Hepatic stellate cell (primary cell): ENCODE data around the gene RAD54L2.
"Not testable (repeated sequence)": the region's sequence is repeated elsewhere in the genome, so short reads cannot be mapped to it uniquely, and the experiment has no call there.

Experiments used
- DNase-seq: peaks from one replicate; pipeline ENCODE4 v3.0.0; 2011; ENCODE audit warnings: low spot score

RAD54L2 gene, protein sequence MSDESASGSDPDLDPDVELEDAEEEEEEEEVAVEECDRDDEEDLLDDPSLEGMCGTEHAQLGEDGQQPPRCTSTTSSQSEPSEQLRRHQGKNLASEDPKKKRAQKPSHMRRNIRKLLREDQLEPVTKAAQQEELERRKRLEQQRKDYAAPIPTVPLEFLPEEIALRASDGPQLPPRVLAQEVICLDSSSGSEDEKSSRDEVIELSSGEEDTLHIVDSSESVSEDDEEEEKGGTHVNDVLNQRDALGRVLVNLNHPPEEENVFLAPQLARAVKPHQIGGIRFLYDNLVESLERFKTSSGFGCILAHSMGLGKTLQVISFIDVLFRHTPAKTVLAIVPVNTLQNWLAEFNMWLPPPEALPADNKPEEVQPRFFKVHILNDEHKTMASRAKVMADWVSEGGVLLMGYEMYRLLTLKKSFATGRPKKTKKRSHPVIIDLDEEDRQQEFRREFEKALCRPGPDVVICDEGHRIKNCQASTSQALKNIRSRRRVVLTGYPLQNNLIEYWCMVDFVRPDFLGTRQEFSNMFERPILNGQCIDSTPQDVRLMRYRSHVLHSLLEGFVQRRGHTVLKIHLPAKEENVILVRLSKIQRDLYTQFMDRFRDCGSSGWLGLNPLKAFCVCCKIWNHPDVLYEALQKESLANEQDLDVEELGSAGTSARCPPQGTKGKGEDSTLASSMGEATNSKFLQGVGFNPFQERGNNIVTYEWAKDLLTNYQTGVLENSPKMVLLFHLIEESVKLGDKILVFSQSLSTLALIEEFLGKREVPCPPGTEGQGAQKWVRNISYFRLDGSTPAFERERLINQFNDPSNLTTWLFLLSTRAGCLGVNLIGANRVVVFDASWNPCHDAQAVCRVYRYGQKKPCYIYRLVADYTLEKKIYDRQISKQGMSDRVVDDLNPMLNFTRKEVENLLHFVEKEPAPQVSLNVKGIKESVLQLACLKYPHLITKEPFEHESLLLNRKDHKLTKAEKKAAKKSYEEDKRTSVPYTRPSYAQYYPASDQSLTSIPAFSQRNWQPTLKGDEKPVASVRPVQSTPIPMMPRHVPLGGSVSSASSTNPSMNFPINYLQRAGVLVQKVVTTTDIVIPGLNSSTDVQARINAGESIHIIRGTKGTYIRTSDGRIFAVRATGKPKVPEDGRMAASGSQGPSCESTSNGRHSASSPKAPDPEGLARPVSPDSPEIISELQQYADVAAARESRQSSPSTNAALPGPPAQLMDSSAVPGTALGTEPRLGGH (N-terminal part only)

DNA sequence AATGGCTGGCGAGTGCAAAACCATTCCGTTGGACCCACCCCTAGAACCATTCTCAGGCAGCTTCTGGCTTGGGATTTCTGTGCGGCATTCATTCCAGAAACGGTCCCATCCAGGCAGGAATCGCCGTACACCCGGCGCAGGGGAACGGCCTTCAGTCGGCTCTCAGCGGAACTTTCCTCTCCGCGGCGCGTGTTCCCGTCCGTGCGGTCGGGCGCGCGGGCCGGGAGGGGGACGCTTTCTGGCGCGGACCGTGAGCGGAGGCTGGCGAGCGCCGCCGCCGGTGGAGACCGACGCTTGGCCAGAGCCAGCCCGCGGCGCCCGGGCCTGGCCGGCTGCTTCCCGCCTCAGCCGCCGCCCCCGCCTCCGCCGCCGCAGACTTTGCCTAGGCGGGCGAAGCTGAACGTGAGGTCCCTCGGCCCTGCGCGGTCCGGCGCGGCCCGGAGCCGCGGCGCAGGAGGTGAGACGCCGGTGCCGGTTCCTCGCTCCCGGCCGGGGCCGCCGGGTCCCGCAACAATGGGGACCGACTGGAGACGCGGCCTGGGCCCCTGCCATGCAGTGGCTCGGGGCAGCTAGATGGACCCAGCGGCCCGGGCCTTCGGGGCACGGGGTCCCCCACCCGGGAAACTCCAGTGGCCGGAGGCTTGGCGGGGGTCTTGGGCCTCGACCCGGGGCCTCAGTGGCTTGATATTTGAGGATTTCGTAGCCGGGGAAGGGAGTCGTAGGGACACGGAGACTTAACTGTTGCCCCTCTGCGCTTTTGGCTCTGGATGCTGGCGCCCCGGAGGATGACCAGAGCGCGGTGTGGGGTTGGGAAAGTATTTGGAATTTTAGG is at the start of gene RAD54L2:
TSS of gene RAD54L2 (plus strand) at position 261 of the 832 bp plus-strand sequence. CDS start 51,702 bp downstream, outside the sequence.
- DNase-seq, result peak; percentile 78

DNA sequence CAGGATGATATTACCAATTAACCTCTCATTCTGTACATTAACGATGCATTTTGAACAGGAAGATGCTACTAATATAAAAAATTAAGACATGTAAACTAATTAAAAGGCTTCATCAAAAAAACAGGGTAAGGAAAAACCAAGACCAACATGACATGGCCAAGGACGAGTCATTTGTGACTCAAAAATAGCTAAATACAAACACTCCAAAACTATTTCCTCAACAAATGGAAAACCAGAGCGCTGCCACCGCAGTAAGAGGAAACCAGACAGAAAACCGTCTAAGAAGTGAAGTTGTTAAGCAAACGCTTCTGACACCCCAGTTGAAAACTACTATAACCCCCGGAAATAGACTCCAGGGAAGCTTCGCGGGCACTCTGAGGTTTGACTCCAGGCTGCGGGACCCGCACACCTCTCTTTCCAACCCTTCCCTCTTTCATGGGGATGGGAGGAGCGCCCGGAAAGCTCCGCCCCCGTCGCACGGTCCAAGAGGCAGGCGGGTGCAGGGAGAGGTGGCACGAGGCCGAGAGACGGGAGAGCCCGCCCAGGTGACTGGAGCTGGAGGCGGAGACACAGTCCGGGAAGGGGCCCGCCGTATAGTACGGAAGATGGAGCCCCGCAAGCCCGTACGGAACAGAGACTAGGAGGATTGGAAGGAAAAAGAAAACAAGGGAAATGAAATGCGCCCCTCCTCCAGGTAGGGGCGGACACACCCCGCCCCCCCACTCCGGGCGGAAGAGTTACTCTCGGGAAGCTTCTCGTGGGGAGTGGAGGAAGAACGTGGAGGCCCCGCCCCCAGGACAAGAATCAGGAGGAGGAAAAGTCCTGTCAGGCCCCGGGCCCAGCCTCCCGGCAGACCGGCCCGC is 39.4 kb upstream of the RAD54L2 start:
- DNase-seq, result peak; percentile 87

DNA sequence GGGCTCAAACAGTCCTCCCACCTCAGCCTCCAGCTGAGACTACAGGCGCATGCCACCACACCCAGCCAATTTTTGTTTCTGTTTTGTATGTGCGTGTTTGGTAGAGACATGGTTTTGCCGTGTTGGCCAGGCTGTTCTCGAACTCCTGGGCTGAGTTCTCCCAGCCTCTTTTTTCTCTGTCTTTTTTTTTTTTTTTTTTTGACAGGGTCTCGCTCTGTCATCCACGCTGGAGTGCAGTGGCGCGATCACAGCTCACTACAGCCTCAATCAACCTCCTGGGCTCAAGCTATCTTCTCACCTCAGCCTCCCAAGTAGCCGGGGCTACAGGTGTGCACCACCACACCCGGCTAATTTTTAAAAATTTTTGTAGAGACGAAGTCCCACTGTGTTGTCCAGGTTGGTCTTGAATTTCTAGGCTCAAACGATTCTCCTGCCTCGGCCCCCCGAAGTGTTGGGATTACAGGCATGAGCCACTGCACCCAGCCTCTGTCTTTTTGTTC is 37.8 kb upstream of the RAD54L2 start:
- no peak for DNase-seq

DNA sequence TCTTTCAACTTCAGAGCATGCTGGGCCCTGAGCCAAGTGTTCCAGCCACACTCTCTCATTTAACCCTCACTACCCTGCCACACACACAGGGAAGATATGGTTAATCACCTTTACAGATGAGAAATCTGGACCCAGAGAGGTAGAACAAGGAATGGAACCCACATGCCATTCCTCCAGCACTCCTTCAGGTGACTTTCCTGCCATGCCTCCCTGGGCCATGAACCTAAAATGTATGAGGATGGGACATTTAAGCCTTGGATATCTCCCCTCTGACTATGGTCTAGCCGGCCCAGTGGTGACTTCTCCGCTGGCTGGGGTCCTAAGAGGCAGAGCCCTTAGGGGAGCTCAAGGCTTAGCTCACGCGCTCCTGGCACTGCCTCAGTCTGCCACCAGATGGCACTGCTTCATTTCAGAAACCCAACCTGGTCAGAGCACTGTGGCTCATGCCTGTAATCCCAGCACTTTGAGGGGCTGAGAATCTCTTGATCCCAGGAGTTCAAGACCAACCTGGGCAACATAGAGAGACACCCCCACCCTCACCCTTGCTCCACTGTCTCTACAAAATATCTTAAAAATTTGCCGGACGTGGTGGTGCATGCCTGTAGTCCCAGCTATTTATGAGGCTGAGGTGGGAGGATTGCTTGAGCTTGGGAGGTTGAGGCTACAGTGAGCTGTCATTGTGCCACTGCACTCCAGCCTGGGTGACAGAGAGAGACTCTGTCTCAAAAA is 36.5 kb upstream of the RAD54L2 start:
- DNase-seq, result peak; percentile 55

DNA sequence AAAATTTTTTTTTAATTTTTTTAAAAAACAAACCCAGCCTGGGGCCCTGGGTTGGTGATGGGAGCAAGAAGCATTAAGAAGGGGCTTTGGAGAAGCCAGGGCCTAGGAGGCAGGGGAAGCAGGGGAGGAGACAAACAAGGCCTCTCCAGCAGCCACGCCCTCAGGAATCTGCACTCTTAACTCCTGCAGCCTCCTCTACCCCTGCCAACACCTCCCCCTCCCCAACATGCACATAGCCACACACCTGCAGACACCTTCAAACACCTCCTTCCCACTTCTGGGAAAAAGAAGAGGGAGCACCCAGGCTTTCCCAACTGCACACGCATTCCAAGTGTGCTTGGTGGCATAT is 36.0 kb upstream of the RAD54L2 start:
- DNase-seq, result no peak

DNA sequence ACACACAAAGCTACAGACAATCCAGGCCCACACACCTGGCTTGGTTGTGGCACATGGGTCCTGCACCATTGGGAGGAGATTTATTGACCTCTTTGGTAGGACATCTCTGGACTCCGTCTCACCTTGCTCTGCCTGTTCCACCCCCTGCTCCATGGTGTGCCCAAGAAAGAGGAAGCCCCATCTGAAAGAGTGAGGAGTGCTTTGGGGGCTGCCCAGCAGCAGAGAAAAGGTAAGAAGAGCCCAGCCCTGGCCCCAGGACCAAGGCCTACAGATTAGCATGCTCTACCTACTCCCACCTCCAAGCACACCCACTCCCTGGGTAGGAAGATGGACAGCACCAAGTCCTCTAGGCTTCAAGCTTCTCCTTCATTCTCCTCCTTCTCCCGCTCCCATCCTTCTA is 35.5 kb upstream of the RAD54L2 start:
- no peak for DNase-seq

DNA sequence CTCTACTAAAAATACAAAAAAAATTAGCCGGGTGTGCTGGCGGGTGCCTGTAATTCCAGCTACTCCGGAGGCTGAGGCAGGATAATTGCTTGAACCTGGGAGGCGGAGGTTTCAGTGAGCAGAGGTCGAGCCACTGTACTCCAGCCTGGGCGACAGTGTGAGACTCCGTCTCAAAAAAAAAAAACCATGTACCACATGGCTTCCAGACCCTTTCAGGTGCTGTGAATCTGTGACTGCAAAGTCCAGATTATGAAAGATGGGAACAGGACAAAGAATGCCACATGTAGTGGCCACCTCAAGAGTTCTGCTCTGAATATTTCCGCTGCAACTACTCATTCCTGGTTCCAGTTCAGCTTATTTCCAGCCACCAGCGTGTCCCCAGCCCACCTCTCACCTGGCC is 30.3 kb upstream of the RAD54L2 start:
- DNase-seq, result no peak

DNA sequence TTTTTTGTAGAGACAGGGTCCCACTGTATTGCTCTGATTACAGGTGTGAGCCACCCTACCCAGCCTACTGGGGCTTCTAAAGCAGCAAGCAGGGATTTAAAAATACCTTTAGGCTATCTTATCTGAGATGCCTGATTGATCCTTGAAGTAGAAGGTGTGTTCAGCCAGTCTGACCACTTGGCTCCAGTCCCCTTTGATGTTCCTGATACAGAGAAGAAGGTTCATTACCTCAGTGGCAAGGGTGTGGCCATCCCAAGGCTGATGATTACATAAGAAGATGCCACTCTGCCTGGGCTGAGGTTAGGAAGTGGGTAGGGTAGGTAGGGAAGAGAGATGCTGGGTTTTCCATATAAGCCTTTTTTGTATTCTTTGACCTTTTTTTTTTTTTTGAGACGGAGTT is 27.5 kb upstream of the RAD54L2 start:
- DNase-seq, result no peak

DNA sequence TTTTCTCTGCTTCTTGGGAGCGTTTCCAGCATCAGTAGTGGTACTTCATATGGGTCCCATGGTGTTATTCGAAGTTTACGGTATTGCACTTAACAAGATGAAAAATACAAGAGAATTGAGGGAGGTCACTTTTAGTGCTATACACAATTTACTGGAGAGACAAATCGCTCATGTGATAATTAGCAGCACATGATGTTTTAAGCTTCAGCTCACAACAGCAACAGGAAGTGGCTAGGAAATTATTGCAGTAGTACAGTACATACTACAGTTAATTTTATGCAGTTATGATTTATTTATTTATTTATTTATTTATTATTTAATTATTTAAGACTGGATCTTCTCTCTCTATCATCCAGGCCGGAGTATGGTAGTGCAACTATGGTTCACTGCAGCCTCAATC is 24.3 kb upstream of the RAD54L2 start:
- DNase-seq, result no peak

DNA sequence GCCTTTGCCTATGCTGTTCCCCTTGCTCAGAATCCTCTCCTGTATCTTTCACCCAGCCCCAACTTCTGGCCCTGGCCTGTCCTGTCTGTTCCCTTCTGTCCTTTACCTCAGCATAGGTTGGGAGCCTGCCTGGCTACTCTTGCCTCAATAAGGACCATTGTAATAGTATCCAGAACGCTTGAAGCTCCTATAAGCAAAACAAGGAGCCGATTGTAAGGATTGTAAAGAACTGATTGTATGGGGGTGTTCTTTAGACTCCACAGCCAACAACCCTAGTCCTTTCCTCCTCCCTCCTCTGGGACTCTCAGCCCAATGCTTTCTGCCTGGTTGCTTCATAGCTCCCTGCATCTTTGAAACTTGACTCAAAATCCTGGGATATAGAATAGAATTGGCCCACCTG is 18.7 kb upstream of the RAD54L2 start:
- DNase-seq, result no peak

DNA sequence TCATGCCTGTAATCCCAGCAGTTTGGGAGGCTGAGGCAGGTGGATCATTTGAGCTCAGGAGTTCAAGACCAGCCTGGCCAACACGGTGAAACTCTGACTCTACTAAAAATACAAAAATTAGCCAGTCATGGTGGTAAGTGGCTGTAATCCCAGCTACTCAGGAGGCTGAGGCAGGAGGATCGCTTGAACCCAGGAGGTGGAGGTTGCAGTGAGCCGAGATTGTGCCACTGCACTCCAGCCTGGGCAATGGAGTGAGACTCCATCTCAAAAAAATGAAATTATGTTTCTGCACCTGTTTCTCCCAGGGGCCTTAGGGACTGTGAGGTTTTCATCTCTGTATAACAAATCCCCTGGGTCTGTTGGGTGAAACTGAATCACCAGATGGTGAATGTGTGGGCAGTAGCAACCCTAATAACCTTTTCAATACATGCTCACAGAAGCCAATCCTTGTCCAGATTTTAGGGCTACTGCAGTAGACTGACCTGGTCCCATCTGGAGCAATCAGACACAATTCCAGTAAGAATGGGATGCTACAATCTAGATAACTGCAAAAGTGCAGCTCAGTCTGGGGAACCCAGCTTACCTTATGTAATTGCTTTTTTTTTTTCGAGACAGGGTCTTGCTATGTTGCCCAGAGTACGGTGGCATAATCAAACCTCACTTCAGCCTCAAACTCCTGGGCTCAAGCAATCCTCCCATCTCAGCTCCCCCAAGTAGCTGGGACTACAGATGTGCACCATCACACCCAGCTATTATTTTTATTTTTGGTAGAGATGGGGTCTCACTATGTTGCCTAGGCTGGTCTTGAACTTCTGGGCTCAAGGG is 17.4 kb upstream of the RAD54L2 start:
- DNase-seq, result not testable (repeated sequence)

DNA sequence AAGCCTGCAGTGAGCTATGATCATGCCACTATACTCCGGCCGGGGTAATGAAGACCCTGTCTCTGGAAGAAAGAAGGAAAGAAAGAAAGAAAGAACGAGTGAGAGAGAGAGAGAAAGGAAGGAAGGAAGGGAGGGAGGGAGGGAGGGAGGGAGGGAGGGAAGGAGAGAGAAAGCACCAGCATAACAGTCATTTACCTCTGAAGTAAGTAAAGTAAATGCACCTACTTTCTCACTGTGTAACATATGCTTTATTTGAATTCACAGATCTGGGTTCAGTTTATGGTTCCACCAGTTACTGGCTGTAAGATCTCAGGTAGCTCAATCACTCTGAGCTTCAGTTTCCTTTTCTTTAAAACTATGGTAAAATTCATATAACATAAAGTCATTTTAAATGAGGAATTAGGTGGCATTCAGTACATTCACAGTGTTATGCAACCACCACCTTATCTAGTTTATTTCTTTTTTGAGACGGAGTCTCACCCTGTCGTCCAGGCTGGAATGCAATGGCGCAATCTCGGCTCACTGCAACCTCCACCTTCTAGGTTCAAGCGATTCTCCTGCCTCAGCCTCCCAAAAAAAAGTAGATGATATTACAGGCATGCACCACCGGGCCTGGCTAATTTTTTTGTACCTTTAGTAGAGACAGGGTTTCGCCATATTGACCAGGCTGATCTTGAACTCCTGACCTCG is 16.1 kb upstream of the RAD54L2 start:
- no peak for DNase-seq

DNA sequence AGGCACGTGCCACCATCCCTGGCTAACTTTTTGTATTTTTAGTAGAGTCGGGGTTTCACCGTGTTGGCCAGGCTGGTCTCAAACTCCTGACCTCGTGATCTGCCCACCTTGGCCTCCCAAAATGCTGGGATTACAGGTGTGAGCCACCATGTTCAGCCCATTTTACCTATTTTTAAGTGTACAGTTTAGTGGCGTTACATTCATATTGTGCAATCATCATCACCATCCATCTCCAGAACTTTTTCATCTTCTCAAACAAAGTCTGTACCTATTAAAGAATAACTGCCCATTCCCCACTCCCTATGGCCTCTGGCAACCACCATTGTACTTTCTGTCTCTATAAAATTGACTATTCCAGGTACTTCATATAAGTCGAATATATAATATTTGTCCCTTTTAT is 13.6 kb upstream of the RAD54L2 start:
- not testable (repeated sequence) for DNase-seq

DNA sequence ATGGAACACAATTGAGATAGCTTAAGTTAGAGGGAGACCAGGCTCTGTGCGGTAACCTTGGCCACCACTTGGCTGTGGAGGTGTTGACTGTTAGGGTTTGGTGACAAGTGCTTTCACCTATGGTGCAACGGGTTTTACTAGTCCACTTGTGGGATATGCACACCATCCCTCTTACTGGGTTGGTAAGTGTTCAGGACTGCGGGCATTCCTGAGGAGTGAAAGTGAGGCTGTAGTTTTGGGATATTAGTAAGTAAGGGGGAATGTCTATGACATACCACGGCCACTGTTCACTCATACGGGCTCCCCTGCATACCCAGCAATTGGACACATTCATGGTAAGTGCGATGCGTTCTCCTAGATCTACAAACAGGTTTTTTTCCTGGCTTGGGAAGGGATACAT is 8.0 kb upstream of the RAD54L2 start:
- no peak for DNase-seq

DNA sequence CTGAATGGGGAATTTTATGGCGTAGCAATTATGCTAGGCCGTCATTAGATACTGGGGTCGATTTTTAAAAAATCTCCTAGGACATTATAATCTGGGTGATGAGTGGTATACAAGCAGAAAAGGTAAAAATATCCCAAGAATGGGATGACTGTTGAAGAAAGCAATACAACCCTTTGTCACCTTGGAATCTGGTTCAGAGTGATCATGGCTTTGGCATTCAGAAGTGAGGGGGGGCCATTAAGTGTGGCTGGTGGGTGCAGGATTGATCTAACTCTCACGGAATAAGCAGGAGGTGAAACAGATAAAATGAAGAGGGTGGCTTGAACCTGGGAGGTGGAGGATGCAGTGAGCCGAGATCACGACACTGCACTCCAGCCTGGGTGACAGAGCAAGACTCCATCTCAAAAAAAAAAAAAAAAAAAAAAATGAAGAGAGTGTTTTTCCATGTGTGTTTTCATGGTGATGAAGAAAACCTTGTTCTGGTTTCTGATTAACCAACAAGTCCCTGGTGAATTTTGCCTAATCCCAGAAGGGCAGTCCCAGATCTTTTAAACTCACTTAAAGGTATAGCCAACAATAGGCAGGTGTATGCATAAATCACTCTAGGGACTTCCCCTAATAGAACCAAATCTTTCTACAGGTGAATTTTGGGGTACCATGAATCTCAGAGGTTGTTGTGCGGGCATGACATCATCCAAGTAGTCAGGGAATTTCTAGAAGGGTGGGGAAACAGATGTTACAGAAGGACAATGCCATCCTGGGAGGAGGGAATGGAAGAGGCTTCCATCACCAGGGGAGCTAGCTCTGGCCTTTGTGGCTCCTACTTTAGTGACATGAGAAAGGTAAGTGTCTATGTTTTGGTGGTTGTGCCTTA is 3.1 kb upstream of the RAD54L2 start:
- DNase-seq, result no peak

DNA sequence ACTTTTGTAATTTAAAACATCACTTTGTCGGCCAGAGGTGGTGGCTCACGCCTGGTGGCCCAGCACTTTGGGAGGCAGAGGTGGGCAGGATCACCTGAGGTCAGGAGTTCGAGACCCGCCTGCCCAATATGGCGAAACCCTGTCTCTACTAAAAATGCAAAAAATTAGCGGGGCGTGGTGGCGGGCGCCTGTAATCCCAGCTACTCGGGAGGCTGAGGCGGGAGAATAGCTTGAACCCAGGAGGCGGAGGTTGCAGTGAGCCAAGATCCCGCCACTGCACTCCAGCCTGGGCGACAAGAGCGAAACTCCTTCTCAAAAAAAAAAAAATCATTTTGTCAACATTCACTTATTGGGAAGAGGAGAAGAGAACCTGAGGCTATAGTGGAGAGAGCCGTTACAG is 888 bp upstream of the RAD54L2 start:
- not testable (repeated sequence) for DNase-seq

DNA sequence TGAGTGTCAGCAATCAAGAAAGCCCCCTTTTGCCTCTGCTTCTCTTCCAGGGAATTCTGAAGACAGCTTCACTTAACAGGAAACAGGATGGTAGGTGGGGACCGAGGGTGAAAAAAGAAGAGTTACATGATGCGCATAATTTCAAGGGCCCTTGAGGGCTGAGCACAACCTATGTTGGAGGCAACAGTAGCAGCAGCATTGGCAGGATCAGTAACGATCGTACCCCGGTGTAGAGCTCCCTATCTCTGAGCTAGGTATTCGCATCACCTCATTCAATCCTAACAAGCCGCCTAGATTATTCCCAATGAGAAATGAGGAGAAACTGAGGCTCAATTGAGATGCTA is 432 bp upstream of the RAD54L2 start:
- DNase-seq, result peak; percentile 18
